HG02885 (cell line): ENCODE results near the gene ELP5.
A peak's percentile ranks its signal among the peaks of the same experiment; 100 is the strongest.

ENCODE experiments used
- ATAC-seq: cut with Tn5 transposase; IDR thresholded peaks from one replicate; pipeline ENCODE4 v1.9.1; 2021; ENCODE audit warnings: mild to moderate bottlenecking; ENCODE audit not compliant: unreplicated experiment, poor library complexity

The ELP5 gene

DNA sequence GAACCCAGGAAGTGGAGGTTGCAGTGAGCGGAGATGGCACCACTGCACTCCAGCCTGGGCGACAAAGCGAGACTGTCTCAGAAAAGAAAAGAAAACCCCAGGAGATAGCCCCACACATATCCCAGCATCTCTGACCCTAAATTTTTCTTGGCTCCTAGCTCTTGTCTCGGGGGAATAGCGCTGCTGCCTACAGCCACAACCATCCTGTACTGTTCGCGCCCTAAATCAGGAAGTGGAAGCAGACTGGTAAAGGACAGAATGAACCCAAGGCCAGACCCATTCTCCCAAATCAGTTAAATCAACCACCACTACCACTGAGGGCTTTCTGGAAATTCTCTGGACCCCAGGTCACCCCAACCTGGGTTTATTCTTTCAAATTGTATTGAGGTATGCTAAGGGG, 2.2 kb upstream of the ELP5 start:
- ATAC-seq: no peak

GRCh38 chr17:7250695-7251627, 1.1 kb upstream of the ELP5 start:
- ATAC-seq: peak; percentile 6

- peak; percentile 84 for ATAC-seq
These were observed 297 bp upstream of the ELP5 start, which contains the start of gene CTDNEP1 for GRCh38 chr17:7251661-7252175. Gene CTDNEP1, minus strand, starts transcription at chr17:7251734. Its CDS starts 438 bp downstream, at chr17:7251296.

DNA sequence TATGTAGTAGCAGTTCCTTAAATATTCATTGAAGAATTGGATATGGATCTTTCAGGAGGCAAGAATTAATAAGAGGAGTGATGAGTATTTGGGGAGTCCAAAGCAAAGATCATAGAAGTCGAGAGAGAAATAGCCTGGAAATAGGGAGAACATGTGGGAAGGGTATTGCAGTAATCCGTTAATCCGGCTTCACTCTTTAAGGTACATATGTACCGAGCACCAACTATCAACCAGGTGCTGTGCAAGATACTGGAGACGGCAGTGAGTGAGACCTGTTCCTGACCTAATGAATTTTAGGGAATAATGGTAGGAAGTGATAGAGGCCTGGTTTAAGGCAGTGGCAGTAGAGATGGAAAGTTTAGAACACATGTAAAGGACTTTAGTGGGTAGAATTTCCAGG, 1.1 kb downstream of the ELP5 start:
- ATAC-seq: no peak

DNA sequence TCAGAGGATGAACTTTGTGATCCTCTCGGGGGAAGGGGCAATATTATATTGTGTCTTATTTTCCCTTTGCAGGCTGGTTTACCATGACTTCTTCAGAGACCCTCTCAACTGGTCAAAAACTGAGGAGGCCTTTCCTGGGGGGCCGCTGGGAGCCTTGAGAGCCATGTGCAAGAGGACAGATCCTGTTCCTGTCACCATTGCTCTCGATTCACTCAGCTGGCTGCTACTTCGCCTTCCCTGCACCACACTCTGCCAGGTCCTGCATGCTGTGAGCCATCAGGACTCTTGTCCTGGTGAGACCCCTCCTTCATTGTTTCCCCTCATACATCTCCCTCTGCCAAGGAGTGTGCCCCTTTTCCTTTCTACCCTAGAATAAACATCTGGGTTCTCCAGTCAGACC, 2.5 kb downstream of the ELP5 start:
- ATAC-seq: no peak

- no peak for ATAC-seq
These were observed 4.9 kb downstream of the ELP5 start for GRCh38 chr17:7256766-7257456.

- no peak for ATAC-seq
These were observed 6.9 kb downstream of the ELP5 start for GRCh38 chr17:7258731-7259554.

DNA sequence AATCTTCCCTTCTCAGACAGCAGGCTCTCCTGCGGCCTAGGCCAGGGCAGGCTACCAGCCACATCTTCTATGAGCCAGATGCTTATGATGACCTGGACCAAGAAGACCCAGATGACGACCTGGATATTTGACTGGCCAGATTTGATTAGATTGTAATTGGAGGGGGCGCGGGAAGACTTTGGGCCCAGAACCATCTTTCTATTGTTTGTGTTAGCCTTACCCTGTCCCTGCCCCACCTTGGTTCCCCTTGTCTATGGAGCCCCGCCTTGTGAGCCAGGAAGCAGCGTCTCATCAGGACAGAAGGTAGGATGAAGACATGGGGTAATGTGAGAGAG, 7.5 kb downstream of the ELP5 start:
- no peak for ATAC-seq

DNA sequence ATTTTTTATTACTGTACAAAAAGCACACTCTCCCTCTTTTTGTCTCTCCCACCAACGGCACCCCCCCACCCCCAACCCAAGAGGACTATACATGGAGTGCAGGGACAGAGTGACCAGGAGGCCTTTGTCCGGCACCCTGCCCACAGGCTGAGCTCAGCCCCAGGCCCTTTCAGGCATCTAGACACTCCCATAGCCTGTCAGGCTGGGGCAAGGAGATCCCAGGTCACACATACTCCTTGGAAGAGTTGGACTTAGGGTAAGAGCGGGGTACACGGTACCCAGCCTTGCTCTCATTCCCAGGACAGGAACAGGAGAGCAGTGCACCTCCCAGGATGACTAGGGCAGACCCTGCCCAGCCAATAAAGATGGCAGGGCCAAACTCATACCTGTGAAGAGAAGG, 8.1 kb downstream of the ELP5 start:
- ATAC-seq: no peak

GRCh38 chr17:7260651-7261378, 8.8 kb downstream of the ELP5 start:
- no peak for ATAC-seq

GRCh38 chr17:7261379-7262191, 9.6 kb downstream of the ELP5 start:
- no peak for ATAC-seq

- ATAC-seq: no peak
These were observed 10.3 kb downstream of the ELP5 start, which contains the start of gene CLDN7 for GRCh38 chr17:7262192-7262934. Gene CLDN7, minus strand, starts transcription at chr17:7262478. Its CDS starts 435 bp downstream, at chr17:7262043.

- no peak for ATAC-seq
These were observed 11.2 kb downstream of the ELP5 start for GRCh38 chr17:7262935-7263800.

DNA sequence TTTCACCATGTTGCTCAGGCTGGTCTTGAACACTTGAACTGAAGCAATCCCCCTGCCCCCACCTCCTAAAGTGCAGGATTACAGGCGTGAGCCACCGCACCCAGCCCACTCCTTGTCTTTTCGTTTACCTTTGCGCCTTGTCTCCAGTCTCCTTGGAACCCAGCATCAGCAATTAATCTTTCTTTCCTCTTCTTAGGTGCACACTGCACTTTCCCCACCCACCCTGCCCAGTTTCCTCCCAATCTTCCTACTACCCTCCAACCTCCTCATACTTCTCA, 11.7 kb downstream of the ELP5 start:
- ATAC-seq: no peak

GRCh38 chr17:7266784-7267183, 14.8 kb downstream of the ELP5 start:
- ATAC-seq: no peak

DNA sequence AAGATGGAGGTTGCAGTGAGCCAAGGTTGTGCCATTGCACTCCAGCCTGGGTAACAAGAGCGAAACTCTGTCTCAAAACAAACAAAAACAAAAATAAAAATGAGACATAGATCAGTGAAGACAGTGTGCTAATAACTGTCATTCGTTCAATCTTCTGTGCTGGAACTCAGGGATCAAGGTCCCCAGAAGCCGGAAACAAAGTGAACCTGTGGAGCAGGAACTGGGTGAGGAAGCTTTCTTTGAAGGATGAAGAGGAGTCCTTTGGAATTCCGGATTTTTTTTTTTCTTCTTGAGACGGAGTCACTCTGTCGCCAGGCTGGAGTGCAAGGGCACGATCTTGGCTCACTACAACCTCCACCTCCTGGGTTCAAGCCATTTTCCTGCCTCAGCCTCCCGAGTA, 27.4 kb downstream of the ELP5 start:
- no peak for ATAC-seq

GRCh38 chr17:7280519-7281073, 28.6 kb downstream of the ELP5 start:
- peak; percentile 67 for ATAC-seq
